CMK (cell line): ENCODE measurements around the gene IGFBP6.

Source experiments
- DNase-seq: peaks from one replicate; pipeline ENCODE4 v3.0.0-alpha.2; 2010; ENCODE audit warnings: low read depth

Gene IGFBP6

GRCh38 chr12:53097564-53098353 is at the start of gene IGFBP6:
Gene IGFBP6 (plus strand): TSS chr12:53097667. CDS start chr12:53097718, 51 bp downstream.
- peak; percentile 62 for DNase-seq

GRCh38 chr12:53048033-53048779 is 49.3 kb upstream of the IGFBP6 start:
- no peak for DNase-seq

- no peak for DNase-seq
Observed at GRCh38 chr12:53048780-53049401, 48.6 kb upstream of the IGFBP6 start.

- peak; percentile 64 for DNase-seq
Observed at GRCh38 chr12:53049571-53050318, 47.7 kb upstream of the IGFBP6 start, which contains the start of gene TNS2. Gene TNS2 (plus strand): TSS chr12:53050065. CDS start chr12:53050186, 121 bp downstream.

GRCh38 chr12:53050426-53051057 is 46.9 kb upstream of the IGFBP6 start:
- no peak for DNase-seq

GRCh38 chr12:53051058-53051880 is 46.2 kb upstream of the IGFBP6 start:
- no peak for DNase-seq

GRCh38 chr12:53051881-53052412 is 45.5 kb upstream of the IGFBP6 start:
- DNase-seq = no peak

GRCh38 chr12:53052419-53053217 is 44.8 kb upstream of the IGFBP6 start:
- no peak for DNase-seq

GRCh38 chr12:53053218-53054111 is 44.0 kb upstream of the IGFBP6 start:
- no peak for DNase-seq

GRCh38 chr12:53054112-53054878 is 43.2 kb upstream of the IGFBP6 start:
- peak; percentile 73 for DNase-seq

- no peak for DNase-seq
Observed at GRCh38 chr12:53055471-53056266, 41.8 kb upstream of the IGFBP6 start.

GRCh38 chr12:53056296-53056695 is 41.2 kb upstream of the IGFBP6 start:
- DNase-seq = no peak

- DNase-seq = no peak
Observed at GRCh38 chr12:53056901-53057300, 40.6 kb upstream of the IGFBP6 start.

GRCh38 chr12:53057816-53058500 is 39.5 kb upstream of the IGFBP6 start:
- no peak for DNase-seq

GRCh38 chr12:53058674-53059433 is 38.6 kb upstream of the IGFBP6 start:
- no peak for DNase-seq
